MG63 (cell line): ENCODE measurements around the gene ENTPD6. TPM values are rescaled to one million over a fixed set of nuclear protein-coding genes. Genes with fewer than 3 reads are reported as not detected.

Experiments used
- DNase-seq: peaks from one replicate; pipeline ENCODE4 v3.0.0-alpha.2; 2020
- H3K27me3 ChIP-seq: fragments of 250-450 bp; sonication (Bioruptor Pico); 2 replicates; pipeline ENCODE4 v1.5.1; 2020; ENCODE audit warnings: mild to moderate bottlenecking, moderate library complexity
- H3K36me3 ChIP-seq: fragments of 250-450 bp; sonication (Bioruptor Pico); 2 replicates; pipeline ENCODE4 v1.5.1; 2020; ENCODE audit warnings: mild to moderate bottlenecking, moderate library complexity
- H3K4me3 ChIP-seq: fragments of 250-450 bp; sonication (Bioruptor Pico); 2 replicates; pipeline ENCODE4 v1.5.1; 2020; ENCODE audit warnings: mild to moderate bottlenecking, moderate library complexity
- H3K9me3 ChIP-seq: fragments of 250-450 bp; sonication (Bioruptor Pico); 2 replicates; pipeline ENCODE4 v1.5.1; 2020; ENCODE audit warnings: mild to moderate bottlenecking, moderate library complexity
- total RNA-seq: library from RNA; depleted of rRNA; stranded (reverse); fragments of >200 nt; shearing (Covaris generic); gene quantifications from 2 replicates; pipeline ENCODE4 v1.2.3, GENCODE V29; 2014; ENCODE audit warnings: low replicate concordance

The ENTPD6 gene
- total RNA-seq, 1 experiment from 2014 or later, result 59.6 TPM

GRCh38 chr20:25199473-25200260 lies 4.2 kb downstream of the ENTPD6 start:
- Histone ChIP-seq H3K9me3 (no peaks in the 10 kb centered on the region), H3K36me3 (no peaks in the 10 kb centered on the region), H3K27me3 (no peaks in the 10 kb centered on the region), H3K4me3 (no peak overlapping the region)
- no peak for DNase-seq

DNA sequence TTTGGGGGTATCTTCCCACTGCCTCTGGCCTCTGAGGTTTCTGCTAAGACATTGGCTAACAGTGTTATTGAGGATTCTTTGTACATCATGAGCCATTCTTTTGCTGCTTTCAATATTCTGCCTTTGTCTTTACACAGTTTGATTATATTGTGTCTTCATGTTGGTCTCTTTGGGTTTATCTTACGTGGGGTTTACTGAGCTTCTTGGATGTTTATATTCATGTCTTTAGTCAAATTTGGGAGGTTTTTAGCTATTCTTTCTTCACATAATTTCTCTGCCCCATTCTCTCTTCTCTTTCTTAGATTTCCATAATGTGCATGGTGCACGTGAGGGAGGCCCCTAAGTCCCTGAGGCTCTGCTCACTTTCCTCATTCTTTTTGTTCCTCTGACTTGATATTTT lies 7.6 kb downstream of the ENTPD6 start:
- H3K9me3 ChIP-seq, result no peaks in the 10 kb centered on the region
- H3K27me3 ChIP-seq, result no peaks in the 10 kb centered on the region
- H3K36me3 ChIP-seq, result no peaks in the 10 kb centered on the region
- no peak for DNase-seq
- no peak overlapping the region for H3K4me3 ChIP-seq

GRCh38 chr20:25203871-25204320 lies 8.4 kb downstream of the ENTPD6 start:
- Histone ChIP-seq H3K36me3 (no peaks in the 10 kb centered on the region), H3K4me3 (no peak overlapping the region), H3K9me3 (no peaks in the 10 kb centered on the region), H3K27me3 (no peaks in the 10 kb centered on the region)
- no peak for DNase-seq

GRCh38 chr20:25204550-25205276 lies 9.2 kb downstream of the ENTPD6 start:
- Histone ChIP-seq H3K4me3 (no peak overlapping the region), H3K9me3 (no peaks in the 10 kb centered on the region), H3K36me3 (no peaks in the 10 kb centered on the region; the same call in 1 of the 2 replicates), H3K27me3 (no peaks in the 10 kb centered on the region)
- no peak for DNase-seq

DNA sequence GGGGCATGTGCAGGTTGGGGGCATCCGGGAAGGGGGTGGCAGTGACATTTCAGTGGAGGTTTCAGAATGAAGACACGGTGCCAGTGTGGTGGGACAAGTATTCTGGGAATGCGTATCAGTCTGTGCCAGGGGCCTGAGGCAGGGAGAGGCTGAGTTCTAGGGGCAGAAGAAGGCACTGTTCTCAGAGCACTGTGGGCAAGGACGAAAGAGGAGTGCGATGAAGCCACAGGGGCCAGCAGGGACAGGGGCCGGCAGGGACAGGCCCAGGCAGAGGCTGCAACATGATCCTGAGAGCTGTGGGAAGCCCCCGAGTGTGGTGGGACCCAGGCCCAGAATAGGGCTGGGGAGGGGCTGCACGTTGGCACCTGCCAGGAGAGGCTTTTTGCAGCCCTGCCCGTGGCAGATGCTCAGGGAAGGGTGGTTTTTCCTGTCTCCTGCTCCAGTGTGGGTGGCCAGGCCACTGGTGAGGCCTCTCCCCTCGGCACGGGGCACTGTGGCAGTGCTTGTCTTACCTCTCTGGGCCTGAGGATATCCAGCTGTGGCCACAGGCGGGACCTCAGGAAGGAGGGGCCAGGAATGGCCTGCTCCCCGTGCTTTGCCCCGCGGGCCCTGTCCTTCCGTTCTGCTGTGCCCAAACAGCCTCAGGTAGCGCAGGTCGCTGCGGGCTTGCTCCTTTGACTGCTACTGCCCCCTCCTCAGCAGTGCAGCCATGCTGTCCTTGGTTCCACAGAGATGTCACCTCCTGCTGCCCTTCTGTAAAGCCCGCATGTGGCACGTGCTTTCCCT lies 10.0 kb downstream of the ENTPD6 start:
- no peaks in the 10 kb centered on the region for H3K9me3 ChIP-seq
- no peak for DNase-seq
- H3K36me3 ChIP-seq, result no peaks in the 10 kb centered on the region; the same call in 1 of the 2 replicates
- H3K27me3 ChIP-seq, result no peaks in the 10 kb centered on the region
- H3K4me3 ChIP-seq, result no peak overlapping the region

- Histone ChIP-seq H3K4me3 (no peak overlapping the region), H3K27me3 (no peaks in the 10 kb centered on the region), H3K36me3 (no peaks in the 10 kb centered on the region; the same call in 1 of the 2 replicates), H3K9me3 (no peaks in the 10 kb centered on the region)
- DNase-seq, result no peak
These were observed 10.5 kb downstream of the ENTPD6 start for GRCh38 chr20:25206063-25206403.

DNA sequence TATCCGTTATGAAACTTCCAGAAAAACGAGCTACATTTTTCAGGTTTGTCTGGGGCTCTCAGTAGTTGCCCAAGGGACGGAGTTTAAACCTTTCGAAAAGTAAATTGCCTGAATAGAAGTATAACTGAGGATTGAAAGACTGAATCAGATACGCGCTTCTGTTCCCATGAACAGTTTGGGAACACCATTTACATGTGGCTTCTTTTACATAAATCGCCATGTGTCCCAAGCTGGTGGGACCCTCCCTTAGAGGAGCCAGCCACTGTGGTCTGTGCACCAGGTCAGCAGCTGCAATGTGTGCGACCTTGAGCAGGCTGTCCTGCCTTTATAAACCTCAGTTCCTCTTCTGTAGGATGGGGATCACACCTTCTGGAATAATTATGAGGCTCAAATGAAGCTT lies 11.0 kb downstream of the ENTPD6 start:
- DNase-seq, result no peak
- Histone ChIP-seq H3K27me3 (no peaks in the 10 kb centered on the region), H3K36me3 (no peaks in the 10 kb centered on the region; the same call in 1 of the 2 replicates), H3K9me3 (no peaks in the 10 kb centered on the region), H3K4me3 (no peak overlapping the region)

DNA sequence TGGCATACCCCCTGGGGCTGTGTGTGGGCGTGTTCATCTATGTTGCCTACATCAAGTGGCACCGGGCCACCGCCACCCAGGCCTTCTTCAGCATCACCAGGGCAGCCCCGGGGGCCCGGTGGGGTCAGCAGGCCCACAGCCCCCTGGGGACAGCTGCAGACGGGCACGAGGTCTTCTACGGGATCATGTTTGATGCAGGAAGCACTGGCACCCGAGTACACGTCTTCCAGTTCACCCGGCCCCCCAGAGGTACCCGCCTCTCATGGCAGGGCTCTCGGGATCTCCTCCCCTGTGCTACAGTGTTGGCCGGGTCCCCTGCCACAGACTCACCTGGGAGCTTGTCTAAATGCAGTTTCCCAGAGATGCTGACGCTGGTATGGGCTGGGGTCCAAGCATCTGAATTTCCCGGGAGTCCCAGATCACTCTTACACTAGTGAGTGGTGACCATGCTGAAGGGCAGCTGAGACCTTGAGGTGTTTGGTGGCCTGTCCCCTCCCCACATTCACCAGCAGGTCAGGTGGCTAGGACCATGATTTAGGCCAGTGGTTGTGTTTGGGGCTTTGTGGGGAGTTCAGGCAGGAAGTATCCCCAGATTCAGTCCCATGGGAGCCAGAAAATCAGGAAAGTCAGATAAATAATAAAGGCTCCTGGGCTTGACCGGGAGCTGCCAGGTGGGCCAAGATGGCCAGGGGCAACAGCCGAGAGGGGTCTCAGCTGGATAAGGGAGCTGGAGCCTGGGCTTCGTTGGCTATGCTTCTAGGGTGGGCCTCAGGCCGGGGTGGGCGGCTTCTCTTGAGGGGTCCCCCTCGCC lies 11.8 kb downstream of the ENTPD6 start:
- no peak for DNase-seq
- Histone ChIP-seq H3K27me3 (no peaks in the 10 kb centered on the region), H3K4me3 (no peak overlapping the region), H3K36me3 (no peaks in the 10 kb centered on the region; the same call in 1 of the 2 replicates), H3K9me3 (no peaks in the 10 kb centered on the region)

DNA sequence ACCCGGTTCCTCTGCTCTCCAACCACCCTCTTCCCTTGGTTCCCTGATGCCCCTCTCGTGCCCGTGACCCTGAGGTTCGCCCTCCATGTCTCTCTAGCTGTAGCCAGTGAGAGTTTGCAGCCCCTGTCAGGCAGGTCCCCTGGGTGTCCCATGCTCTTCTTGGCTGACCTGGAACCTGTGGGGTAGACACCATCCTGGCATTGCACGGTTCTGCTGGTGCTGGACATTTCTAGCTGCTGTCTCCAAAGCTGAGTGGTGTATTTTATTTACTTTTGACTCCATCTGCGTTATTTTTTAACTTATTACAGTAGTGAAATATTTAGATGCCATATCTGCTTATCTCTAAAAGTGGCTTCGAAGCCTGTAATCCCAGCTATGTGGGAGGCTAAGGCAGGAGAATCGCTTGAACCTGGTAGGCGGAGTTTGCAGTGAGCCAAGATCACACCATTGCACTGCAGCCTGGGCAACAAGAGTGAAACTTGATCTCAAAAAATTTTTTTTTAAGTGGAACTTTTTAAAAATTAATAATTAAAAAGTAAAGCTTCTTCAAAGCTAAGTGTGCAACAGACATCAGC lies 12.5 kb downstream of the ENTPD6 start:
- no peak for DNase-seq
- Histone ChIP-seq H3K27me3 (no peaks in the 10 kb centered on the region), H3K9me3 (no peaks in the 10 kb centered on the region), H3K36me3 (no peaks in the 10 kb centered on the region; the same call in 1 of the 2 replicates), H3K4me3 (no peak overlapping the region)

DNA sequence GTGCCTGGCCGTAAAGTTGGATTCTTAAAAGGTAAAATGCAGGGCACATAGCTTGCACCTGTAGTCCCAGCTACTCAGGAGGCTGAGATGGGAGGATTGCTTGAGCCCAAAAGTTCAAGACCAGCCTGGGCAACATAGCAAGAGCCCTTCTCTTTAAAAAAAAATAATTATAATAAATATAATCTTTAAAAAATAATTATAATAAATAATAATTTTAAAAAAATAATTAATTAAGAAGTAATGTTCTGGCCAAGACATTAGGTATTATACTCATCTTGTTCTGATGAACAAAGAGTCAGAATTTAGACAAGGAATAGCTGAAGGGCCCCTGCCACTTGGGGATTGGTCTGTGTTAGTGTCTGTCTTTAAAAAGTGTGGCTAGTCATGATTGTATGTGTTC lies 13.9 kb downstream of the ENTPD6 start:
- Histone ChIP-seq H3K36me3 (no peaks in the 10 kb centered on the region; the same call in 1 of the 2 replicates), H3K4me3 (no peak overlapping the region), H3K27me3 (no peaks in the 10 kb centered on the region), H3K9me3 (no peaks in the 10 kb centered on the region)
- DNase-seq, result no peak

DNA sequence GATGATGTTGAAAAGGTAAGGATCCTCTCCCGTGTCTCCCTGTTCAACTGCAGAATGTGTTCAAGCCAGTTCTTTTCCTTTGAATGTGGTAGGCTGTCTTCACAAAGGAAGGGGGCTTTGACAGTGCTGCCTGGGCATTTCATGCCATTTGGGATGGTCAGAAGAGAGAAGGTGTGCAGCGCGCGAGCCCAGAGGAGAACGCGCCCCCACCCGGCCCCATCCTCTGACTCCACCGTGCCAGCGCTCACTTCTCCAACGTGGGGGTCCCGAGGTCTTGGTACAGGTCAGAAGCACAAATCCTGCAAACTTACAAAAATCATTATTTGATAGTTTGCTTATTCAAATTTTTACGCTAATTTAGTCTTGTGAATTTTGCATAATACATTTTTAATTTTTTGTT lies 14.4 kb downstream of the ENTPD6 start:
- H3K9me3 ChIP-seq, result no peaks in the 10 kb centered on the region
- no peaks in the 10 kb centered on the region for H3K27me3 ChIP-seq
- no peaks in the 10 kb centered on the region; the same call in 1 of the 2 replicates for H3K36me3 ChIP-seq
- no peak overlapping the region for H3K4me3 ChIP-seq
- no peak for DNase-seq

DNA sequence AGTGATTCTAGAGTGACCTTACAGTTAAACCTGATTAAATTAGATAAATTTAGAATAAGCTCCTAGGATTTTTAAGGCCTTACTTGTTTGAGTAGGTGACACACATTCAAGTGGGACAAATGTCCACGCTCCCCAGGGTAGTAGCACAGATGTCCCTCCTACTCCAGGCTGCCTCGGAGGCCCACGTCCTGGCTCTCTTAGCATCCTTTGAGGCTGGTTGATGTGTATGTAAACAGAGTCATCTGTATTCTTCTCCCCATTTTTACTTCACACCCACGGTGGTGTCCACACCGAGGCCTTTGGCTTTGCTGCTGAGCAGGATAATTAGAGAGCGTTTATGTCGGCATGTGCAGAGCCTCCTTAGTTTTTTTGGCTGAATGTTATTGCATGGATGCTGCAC lies 15.8 kb downstream of the ENTPD6 start:
- no peak for DNase-seq
- Histone ChIP-seq H3K36me3 (no peaks in the 10 kb centered on the region; the same call in 1 of the 2 replicates), H3K27me3 (no peaks in the 10 kb centered on the region), H3K9me3 (no peaks in the 10 kb centered on the region), H3K4me3 (no peak overlapping the region)

GRCh38 chr20:25212242-25212641 lies 16.7 kb downstream of the ENTPD6 start:
- no peak for DNase-seq
- Histone ChIP-seq H3K4me3 (no peak overlapping the region), H3K36me3 (no peaks in the 10 kb centered on the region; the same call in 1 of the 2 replicates), H3K27me3 (no peaks in the 10 kb centered on the region), H3K9me3 (no peaks in the 10 kb centered on the region)

GRCh38 chr20:25213566-25214425 lies 18.3 kb downstream of the ENTPD6 start:
- Histone ChIP-seq H3K36me3 (no peaks in the 10 kb centered on the region; the same call in 1 of the 2 replicates), H3K27me3 (no peaks in the 10 kb centered on the region), H3K9me3 (no peaks in the 10 kb centered on the region), H3K4me3 (no peak overlapping the region)
- DNase-seq, result no peak

DNA sequence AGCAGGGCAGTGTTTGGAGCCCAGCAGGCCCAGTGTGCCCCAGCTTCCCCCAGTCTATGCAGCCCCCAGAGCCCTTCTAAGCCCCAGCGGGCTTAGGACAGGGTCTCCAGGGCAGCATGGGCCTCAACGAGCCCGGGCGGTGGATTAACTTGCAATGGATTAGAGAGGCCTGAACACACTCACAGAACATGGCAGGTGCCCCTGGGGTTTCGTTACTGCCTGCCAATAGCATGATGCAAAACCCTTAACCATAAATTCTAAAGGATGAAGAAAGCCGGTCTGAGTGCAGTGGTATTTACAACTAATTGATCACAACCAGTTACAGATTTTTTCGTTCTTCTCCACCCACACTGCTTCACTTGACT lies 18.9 kb downstream of the ENTPD6 start:
- H3K36me3 ChIP-seq, result no peaks in the 10 kb centered on the region; the same call in 1 of the 2 replicates

More for the DNA sequence above, 18.9 kb downstream of the ENTPD6 start:
- Histone ChIP-seq H3K27me3 (no peaks in the 10 kb centered on the region), H3K9me3 (no peaks in the 10 kb centered on the region), H3K4me3 (no peak overlapping the region)
- DNase-seq, result no peak
